ENCODE data around the gene TNNT2.

TNNT2 gene

DNA sequence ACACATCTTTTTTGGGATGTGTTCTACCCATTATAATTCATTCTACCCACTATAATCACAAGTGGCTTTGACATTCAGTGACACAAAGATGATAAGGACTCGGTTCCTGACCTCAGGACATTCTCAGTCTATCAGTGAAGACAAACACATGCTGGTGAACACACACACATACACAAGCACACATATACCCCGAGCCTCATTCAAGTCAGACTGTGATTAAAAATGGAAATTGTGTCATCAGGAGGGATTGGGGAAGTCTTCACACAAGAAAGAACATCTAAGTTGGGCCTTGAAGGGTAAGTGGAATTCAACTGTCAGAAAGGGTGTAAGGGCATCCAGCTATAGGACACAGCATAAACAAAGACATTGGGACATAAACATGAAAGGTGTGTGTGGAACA is 24.2 kb upstream of the TNNT2 start:
- no peak for DNase-seq

- DNase-seq, result no peak
Measured at GRCh38 chr1:201400852-201401230, 23.4 kb upstream of the TNNT2 start.

DNA sequence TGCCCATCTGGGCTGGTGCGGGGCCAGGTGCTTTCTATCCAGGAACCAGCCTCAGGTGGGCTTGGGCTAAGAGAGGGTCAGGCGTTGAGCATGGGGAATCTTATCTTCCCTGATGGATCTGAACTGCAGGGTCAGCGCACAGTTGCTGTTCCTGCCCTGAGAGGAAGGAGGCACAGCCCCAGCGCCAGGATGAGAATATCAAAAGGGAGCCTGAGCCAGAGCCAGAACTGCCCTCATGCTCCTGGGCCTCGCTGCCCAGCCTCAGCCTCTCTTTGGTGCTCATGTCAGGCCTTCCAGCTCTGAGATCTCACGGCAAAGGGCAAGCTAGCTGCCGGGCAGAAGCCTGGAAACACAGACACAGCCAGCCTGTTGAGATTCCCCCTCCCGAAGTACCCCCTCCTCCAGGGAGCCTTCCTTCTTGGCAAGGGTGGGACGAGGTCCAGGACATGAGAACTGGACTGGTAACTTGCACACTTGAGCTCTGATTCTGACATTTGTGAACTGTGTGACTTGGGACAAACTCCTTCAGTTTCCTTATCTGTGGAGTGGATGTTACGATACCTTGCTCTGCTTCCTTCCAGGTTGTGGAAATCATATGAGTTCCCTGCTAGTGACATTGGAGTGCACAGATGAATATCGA is 22.9 kb upstream of the TNNT2 start:
- DNase-seq, result no peak

DNA sequence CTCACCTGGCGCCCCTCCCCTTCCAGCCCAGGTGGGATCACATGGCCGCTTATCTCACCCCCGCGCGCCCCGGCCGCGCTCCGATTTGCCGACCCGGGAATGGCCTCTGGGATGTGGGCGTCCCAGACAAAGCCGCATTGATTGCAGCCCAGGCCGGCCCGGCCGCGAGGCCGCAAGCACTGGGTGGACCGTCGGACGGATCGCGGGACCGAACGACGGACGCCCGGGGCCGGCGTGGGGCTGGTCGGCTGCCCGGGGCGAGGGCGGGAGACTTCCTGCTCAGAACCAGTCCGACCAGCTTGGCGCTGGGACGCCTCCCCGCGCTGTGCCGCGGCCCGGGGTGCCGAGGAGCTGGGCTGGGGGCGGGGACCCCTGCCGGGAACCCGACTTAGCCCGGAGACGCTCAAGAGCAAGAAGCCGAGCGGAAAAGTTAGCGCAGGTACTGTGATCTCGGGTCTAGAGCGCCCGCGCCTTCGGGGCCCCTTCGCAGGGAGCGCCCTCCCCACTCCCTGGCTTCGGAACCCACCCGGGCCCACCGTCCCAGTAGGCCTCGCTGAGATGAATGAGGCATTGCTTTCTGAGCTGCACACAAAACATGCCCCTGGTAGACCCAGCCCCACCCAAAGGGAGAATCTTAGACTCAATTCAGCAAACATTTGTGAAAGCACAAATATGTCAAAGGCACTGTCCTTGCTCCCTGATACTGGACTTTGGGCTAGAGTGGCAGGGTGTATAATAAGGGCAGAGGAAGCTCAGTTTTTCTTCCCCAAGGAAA is 22.1 kb upstream of the TNNT2 start:
- DNase-seq, result no peak

- no peak for DNase-seq
Measured at GRCh38 chr1:201399018-201399351, 21.5 kb upstream of the TNNT2 start, which contains the start of gene LAD1. LAD1 (minus strand) TSS chr1:201399324; CDS start chr1:201399306, 18 bp downstream.

GRCh38 chr1:201397675-201398074 is 20.2 kb upstream of the TNNT2 start:
- DNase-seq, result no peak

GRCh38 chr1:201396861-201397464 is 19.5 kb upstream of the TNNT2 start:
- no peak for DNase-seq

DNA sequence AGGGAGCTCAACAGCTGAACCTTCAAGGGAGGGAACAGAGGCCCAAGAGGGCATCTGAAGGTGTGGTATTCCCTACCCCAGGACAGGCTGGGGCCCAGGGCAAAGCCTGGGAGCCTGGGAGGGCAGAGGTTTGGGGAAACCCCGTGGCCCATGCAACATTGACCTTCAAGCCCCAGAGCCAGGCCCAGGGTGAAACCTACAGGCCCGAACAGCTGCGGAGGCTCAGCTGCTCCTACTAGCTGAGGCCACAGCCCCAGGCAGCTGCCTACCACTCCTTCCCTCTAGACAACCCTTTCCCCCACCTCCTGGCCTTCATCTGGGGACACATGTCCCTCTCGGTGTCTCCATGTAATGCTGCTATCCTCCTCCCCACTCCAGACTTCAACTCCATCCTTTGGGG is 18.5 kb upstream of the TNNT2 start:
- no peak for DNase-seq

DNA sequence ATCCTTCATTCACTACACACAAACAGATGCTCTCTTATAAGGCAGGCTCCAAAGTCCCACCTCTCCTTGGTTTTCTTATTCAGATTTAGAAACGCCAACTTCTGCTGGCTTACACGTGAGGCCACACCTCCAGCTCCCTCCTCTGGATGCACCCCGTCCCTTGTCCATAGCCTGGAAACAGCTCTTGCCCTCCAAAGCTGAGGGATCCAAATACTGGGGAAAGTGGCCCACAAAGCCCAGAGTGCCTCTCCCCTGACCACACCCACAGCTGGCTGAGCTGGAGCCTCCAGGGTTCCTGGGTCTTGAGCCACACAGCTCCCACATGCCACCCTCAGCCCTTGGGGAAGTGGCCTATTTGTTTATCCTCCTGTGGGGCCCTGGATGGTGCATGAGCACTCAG is 17.1 kb upstream of the TNNT2 start:
- DNase-seq, result no peak

- DNase-seq, result no peak
Measured at GRCh38 chr1:201393076-201393475, 15.6 kb upstream of the TNNT2 start.

GRCh38 chr1:201391651-201392511 is 14.4 kb upstream of the TNNT2 start:
- DNase-seq, result no peak

- no peak for DNase-seq
Measured at GRCh38 chr1:201391225-201391624, 13.7 kb upstream of the TNNT2 start.

DNA sequence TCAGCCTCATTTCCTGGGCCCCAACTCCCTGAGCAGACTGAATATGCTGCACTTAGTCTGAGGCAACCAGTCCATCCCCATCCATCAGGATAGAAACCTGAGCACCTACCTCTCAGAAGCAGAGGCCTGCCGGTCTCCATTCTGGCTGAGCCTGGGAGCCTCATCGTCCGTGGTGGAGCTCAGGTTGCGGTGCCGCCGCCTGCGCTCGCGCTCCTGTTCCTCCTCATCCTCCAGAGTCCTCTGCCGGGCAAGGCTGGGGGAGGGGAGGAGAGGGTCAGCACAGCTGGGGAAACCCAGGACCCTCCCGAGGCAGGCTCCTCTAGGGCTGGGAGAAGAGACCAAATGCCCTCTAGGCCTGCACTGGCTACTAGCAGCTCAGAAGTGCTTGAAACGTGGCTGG is 11.6 kb upstream of the TNNT2 start:
- DNase-seq, result no peak

GRCh38 chr1:201386208-201386607 is 8.7 kb upstream of the TNNT2 start:
- DNase-seq, result no peak

GRCh38 chr1:201385299-201385891 is 7.9 kb upstream of the TNNT2 start:
- DNase-seq, result no peak

- DNase-seq, result no peak
Measured at GRCh38 chr1:201384406-201384782, 6.9 kb upstream of the TNNT2 start.

GRCh38 chr1:201383647-201384405 is 6.3 kb upstream of the TNNT2 start:
- DNase-seq, result no peak

DNA sequence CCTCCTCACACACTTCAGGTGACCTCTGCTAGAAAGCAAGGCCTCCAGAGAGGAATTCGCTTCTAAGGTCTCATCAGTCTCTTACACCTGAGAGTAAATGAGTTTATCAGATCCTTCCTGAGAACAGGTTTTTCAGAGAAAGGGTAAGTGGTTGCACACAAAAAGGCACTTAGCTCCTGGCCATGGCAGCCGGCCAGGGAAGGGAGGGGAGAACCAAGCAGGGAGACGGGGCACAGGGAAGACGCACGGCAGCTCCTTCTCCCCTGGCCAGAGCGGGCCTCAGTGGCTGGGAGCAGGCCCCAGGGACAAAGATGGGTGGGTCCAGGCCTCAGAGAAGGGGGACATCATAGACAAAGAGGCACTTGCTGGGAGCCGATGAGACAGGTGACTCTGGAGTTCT is 3.6 kb upstream of the TNNT2 start:
- DNase-seq, result no peak

GRCh38 chr1:201379733-201380242 is 2.3 kb upstream of the TNNT2 start:
- DNase-seq, result no peak

- no peak for DNase-seq
Measured at GRCh38 chr1:201378804-201379203, 1.3 kb upstream of the TNNT2 start.

DNA sequence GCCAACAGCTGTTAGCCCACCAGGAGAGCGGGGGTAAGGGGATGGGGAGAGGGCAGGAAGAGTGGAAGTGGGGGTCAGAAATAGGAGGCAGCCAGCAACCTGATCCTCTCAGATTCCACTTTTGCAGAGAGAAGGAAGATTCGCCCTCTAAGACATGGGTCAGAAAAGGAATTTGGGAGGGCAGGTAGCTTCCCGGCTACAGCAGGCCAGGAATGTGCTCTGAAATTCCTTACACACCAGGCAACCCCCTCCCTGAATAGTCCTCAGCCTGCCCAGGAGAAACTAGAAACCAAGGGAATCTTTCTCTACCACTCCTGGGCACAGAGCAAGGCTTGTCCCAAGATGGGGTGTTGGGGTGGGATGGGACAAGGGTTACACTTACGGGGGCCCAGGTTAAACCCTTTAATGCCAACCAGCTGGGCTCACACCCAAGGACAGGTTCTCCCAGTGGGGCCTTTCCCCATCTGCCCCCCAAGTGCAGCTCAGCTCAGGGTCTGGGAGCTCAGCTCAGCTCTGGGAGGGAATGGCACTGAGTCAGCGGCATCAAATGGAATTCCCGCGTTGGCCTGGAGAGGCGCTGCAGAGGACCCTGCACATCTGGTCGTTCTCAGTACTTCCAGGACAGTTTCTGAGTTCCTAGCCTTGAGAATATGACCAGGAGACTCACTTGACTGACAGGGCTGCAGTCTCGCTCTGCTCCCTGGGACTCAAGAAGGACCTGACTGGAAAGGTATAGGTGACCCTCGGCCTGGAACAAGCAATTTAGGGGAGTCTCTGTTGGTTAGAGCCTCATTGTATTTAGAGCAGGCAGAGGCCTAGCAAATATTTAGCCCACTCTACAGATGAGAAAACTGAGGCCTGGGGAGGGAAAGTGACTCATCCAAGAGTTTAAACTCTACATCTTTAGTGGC is 761 bp downstream of the TNNT2 start:
- DNase-seq, result no peak
